Stimulated activated naive CD8-positive, alpha-beta T cell treated with anti-CD3 and anti-CD28 coated beads, Interleukin-15, Interleukin-2, amounts not matched to agents 100 U/mL and 50 U/mL, for 24 hours (primary cell): ENCODE data around the gene RANGAP1.

Experiments used
- ATAC-seq: fragments of 150-1000 bp; cut with Tn5 transposase; one replicate; pipeline ENCODE4 v1.10.0; 2021
- DNase-seq: peaks from one replicate; pipeline ENCODE4 v3.0.0; 2021

RANGAP1 gene

DNA sequence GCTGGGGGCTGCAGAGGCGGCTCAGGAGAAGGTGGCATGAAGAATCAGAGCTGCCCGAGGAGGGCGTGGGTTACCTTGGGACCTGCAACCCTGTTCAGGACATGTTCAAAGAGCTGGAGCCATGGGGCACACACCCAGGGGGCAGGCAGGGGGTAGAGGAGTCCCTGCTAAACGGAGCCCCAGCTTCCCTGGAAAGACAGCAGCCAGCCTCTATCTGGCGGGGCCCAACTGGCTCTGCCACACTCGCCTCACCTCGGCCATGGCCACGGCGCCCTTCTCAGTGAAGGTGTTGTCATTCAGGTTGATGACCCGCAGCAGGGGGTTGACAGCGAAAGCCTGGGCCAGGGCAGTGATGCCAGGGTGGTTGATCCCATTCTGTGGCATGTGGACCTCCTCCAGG, 28.3 kb downstream of the RANGAP1 start:
- DNase-seq, result no peak
- no peak for ATAC-seq

DNA sequence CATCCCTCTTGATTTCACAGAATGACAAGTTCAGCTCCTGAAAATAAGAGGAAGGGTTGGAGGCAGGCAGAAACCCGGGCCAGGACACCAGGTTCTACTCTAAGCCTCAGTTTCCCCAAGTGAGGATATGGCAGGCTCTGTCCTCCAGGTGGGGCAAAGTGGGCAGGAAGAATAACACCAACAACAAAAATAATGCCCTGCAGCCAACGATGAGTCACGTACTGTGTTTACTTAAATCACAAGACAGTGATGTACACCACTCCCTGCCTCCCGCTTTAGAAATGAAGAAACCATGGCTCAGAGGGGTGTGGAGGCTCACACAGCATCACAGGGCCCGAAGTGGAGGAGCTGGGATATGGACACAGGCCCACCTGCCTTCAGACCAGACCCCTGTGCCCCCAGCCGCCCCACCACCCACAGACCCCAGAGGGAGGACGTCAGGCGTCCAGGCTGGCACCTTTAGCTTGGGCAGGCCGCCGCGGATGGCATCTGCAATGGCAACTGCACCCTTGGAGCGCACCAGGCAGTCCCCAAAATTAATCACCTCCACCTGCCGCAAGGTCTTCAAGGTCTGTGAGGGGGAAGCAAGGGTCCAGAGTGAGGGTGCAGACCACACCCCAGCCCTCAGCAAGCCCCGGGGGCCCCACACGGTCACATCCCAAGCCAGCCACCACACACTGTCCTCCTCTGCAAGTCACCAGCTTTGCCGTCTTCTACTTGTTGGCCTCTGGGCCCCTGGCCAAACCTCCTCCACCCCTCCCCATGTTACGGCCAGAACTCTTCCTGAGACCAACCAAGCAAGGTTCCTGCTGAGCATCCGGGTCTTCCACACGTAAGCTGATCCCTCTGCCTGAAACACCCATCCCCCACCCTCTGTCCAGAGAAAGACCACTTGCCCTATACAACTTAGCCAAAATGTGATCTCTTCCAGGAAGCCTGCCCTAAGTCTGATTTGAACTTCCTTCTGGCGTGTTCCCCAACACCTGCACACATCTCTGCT, 29.4 kb downstream of the RANGAP1 start:
- ATAC-seq (no peak), DNase-seq (no peak)

DNA sequence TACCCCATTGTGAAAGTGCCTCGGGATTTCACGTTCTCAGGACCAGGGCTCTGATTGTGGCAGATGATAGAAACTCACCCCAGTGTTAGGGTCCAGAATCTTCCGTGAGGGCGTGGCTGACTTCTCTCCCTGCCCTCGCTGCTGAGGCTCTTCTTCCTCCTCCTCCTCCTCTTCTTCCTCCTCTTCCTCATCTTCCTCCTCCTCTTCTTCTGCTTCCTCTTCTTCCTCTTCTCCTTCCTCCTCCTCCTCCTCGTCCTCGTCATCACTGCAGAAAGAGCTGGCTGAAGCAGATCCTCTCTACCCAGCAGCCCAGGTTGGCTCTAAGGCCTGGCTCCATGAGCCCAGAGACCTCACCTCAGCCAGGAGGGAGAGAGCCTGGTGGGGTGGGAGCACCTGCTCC, 31.8 kb downstream of the RANGAP1 start:
- no peak for ATAC-seq
- no peak for DNase-seq

DNA sequence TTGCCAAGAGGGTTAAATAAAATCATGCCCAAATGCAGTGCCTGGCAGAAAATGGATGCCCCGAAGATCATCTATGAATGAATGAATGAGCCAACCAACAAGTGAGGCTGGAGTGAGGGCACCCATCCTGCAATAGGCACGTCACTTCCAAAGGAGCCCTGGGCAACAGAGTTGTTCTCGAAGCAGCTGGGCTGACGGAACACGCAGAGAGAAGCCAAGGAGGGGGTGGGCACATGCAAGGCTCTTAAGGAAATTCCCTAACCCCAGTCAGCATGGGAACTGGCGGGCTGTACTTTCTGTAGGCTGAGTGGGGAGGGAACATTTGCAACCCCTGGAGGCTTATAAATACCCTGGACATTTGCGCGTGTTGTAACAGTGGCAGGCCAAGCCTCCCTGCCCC, 33.6 kb downstream of the RANGAP1 start:
- no peak for ATAC-seq
- no peak for DNase-seq

DNA sequence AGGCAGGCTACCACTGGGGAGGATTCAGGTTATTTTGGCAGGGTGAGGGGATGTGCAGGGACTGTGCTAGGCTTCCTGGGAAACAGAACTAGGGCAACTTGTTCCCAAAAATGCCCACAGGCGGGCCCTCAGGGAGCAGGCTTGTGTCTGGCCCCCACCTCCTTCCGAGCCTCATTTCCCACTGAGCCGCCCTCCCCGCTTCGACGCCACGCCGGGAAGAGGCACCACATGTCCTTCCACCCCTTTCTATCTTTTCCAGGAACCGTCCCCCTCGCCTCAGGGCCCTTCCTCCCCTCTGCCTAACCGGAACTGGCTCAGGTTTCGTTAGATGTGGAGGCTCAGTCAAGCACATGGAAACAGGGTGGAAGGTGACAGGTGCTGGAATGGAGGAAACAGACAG, 35.9 kb downstream of the RANGAP1 start:
- DNase-seq, result no peak
- ATAC-seq, result no peak

DNA sequence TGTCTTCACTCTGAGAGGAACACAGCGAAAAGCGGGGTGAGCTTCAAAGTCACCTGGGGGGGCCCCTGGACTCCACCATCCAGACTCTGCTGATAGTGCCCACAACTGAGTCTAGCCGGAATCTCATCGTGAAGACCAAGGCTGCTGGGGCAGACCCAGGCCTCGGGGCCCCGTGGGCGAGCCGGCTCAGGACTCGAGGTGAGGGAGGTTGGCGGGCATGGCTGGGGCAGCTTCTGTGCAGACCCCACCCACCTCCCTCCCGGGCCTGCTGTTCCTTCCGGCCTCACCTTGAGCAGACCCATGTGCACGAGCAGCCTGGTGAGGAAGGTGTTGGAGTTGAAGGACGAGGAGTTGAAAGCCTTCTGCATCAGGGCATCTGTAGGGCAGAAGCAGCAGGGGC, 36.5 kb downstream of the RANGAP1 start:
- DNase-seq, result no peak
- ATAC-seq, result no peak

DNA sequence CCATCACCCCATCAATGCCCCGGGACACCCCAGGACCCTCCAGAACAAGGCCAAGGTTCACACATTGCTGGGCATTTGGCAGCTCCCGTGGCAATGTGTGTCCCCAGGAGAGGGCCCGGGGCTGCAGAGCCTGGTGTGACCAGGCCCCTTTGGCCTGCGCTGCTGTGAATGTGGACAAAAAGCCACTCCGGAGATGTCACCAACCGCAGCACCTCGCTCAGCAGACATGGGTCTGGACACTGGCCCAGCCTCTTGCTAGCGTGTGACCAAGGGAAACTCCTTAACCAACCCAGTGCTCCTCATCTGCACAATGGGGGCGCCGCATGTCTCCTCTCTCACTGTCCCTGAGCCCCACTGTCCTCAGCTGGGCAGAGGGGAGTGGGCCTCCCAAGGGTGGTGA, 37.2 kb downstream of the RANGAP1 start:
- no peak for ATAC-seq
- no peak for DNase-seq

DNA sequence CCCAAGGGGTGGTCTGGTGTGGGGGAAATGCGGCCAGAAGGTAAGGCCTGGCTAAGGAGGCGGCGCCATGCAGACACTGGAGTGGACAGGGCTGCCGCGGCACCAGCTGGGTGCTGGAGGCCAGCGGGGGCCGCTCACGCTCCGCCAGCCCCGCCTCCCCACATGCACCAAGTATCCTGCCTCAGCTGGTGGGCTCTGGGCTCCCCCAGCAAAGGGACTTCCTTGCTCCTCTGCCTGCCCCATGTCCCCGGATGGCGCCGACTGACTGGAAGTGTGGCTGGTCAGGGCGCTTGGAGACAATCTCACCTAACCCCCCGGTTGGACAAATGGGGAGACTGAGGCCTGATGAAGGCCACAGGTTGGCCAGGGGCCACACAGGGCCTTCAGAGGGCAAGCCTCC, 37.7 kb downstream of the RANGAP1 start:
- DNase-seq, result no peak
- ATAC-seq, result no peak

DNA sequence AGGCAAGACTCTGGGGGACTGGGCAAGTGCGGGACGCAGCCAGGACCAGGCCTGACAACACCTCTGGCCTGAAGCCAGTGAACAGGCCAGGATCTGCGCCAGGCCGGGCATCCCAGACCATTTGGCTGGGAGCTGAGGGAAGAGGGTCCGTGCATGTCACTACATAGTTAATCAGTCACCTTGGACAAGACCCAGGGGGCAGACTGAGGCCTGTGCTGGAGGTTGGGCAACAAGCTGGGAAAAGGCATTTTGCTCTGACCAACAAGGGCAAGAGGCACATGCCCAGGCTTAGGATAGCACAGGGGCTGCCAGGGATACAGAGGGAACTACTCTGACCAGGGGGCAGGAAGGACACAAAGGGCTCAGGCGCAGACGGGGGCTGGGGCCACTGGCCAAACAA, 38.3 kb downstream of the RANGAP1 start:
- ATAC-seq (no peak), DNase-seq (no peak)

DNA sequence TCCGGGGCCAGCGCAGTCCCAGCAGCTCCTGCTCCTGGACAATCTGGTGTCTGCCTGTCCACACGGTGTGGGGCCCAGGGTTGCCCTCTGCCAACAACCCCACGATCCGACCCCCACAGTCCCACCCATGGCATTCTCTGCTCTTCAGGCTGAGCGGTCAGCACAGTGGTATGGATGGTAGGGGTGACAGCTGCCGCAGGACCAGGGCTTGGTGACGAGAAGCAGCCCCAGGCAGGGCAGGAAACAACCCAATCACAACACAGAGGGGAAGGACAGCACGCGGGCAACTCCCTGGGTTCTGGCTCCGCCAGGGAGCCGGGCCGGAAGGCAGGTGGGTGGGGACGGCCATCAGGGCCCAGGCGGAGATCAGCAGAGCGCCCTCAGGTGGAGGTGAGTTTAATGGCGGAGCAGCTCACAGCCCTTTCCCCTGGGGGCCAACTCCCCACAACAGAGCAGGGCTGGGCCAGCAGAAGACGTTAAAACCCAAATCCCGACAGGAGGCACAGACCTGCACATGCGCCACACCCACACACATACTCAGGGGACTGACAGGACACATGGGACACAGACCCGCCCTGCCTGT, 40.0 kb downstream of the RANGAP1 start:
- ATAC-seq, result no peak
- DNase-seq, result no peak

DNA sequence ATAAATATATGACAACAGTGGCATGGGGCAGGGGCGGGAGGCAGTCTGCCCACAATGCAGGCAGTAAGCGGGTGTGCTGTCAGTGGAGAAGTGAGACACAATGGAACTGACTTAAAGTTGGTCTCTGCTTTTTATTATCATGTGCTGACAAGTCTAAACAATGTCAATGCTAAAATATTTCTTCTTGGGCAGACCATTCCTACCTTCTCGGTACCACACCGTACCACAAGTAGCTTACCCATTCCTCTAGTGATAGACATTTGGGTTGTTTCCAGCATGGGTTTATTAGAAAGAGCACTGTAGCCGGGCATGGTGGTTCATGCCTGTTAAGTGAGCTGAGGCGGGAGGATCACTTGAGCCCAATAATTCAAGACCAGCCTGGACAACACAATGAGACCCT, 42.6 kb downstream of the RANGAP1 start:
- DNase-seq (no peak), ATAC-seq (no peak)

DNA sequence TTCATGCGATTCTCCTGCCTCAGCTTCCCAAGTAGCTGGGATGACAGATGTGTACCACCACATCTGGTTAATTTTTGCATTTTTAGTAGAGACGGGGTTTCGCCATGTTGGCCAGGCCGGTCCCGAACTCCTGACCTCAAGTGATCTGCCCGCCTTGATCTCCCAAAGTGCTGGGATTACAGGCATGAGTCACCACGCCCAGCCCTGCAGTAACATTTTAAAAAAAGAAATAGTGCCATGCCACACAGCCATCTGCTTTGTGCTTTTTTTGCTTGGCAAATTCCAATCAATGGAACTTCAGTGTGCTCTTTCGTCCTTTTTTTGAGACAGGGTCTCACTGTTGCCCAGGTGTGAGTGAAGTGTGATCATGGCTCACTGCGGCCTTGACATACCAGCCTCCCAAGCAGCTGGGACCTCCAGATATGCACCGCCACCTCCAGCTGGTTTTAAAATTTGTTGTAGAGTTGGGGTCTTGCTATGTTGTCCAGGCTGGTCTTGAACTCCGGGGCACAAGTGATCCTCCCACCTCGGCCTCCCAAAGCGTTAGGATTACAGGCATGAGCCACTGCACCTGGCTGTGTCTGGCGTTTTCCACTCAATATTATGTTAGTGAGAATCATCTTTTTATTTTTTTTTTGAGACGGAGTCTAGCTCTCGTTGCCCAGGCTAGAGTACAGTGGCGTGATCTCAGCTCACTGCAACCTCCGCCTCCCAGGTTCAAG, 43.4 kb downstream of the RANGAP1 start:
- DNase-seq (no peak), ATAC-seq (no peak)

DNA sequence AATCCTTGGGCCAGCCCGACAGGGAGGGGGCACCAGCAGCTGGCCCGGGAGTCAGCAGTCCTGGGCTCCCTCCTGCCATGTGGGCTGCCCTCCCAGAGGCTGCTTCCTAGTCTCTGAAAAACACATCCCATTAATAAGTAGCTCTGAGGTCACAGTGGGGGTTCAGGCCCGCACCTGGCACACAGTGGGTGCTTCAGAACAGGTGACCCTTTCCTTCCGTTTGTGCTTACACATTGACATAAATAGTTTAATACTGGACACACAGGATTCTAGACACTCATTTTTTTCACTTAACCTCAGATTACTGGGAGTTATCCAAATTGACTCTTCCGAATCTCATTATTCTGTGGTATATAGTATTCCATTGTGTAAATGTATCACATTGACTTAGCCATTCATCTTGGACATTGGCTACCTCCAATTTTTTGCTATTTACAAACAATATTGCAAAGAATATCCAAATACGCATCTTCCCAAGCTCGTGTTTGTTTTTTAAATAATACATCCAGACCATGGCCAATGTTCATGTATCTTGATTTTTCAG, 44.8 kb downstream of the RANGAP1 start:
- ATAC-seq (no peak), DNase-seq (no peak)

DNA sequence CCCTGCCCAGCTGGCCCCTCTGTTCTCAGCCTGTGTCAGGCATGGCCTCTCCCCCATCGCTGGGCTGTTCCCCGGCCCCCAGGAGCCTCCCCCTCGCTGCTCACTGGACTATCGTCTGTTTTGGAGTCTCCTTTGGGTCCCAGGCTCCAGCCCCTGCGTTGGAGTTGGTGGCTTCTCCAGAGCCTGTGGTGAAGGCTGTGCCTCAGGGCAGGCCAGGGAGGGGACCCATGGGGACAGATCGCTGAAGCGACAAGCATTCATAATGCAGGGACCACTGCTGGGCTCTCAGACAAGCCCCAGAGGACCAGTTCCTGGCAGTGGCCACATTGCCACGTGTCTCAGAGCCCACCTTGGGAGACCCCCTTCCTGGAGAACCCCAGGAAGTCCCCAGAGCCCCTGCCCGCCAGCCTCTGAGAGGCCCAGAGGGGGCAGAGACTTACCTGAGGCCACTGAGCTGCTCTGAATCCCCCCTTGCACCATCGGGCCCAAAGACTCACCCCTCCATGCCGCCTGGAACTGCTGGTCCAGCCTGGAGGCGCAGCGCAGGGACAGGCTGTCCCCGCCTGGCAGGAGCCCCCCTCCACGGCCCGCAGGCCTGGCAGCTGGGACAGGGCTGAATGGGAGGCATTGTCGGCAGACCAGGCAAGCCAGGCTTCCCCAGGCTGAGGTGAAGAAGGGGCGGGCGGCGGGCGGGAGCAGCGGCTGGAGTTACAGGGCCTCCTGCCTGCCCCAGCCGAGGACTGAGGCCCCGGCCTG, 45.4 kb downstream of the RANGAP1 start, which contains the start of gene CHADL:
Gene CHADL, minus strand, starts transcription at position 555 of the 756 bp plus-strand sequence. Its CDS starts 50 bp downstream, at position 505.
- no peak for ATAC-seq
- DNase-seq, result no peak

DNA sequence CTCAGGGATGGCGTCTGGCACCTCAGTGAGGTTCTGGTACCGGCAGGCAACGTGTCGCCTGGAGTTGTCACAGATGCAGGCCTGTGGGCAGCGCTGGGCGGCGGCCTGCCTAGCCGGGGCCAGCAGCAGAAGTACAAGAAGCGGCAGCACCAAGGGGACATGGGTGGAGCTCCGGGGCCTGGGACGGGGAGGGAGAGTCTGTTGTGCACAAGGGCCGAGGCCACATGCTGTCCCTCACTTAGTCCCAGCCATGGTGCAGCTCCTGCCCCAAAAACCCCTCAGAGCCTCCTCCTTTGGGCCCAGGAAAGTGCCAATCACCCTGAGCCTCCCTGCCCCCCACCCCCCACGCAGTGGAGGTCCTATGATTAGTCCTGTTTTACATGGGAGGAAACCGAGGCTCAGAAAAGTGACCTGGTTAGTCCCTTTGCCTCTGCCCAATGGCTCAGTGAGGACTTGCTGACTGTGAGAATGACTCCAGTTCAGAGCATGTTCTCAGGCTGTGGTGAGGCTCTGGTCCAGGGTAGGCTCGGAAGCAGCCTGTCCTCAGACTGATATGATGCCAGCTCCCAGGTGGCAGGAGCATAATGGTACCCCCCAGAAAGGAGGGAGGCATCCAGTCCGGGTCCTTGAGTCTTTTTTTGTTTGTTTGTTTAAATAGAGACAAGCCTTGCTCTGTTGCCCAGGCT, 46.4 kb downstream of the RANGAP1 start:
- no peak for ATAC-seq
- no peak for DNase-seq

DNA sequence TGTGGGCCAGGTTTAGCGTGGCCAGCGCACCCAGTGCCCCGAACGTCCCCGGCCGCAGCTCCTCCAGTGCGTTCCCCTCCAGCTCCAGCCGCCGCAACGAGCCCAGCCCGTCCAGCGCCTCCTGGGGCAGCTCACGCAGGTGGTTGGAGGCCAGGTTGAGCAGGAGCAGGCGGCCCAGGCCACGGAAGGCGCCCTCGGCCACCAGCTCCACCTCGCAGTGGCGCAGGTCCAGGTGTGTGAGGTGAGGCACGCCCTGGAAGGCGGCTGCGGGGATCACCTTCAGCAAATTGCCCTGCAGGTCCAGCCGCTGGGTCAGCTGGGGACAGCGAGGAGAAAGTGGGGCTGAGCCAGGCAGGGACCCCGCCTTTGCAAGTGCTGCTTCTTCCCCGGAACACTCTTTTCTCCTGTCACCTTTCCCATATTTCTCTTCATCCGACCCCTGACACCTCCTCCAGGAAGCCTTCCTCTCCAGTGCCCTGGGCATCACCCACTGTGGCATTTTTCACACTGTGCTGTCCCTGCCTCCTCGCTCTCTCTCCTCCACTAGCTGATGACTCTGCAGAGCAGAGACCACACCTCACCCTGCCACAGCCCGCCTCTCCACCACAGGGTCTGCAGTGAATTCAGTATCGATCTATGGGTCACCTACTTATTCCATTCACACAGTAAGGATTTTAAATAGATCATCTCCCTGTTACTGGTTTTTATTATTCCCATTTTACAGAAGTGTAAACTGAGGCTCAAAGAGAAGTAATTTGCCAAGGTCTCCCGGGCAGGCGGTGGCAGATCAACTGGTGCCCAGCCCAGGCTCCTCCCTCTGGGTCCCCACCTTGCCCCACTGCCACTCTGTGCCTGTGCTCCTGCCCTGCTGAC, 47.2 kb downstream of the RANGAP1 start:
- ATAC-seq (no peak), DNase-seq (no peak)

DNA sequence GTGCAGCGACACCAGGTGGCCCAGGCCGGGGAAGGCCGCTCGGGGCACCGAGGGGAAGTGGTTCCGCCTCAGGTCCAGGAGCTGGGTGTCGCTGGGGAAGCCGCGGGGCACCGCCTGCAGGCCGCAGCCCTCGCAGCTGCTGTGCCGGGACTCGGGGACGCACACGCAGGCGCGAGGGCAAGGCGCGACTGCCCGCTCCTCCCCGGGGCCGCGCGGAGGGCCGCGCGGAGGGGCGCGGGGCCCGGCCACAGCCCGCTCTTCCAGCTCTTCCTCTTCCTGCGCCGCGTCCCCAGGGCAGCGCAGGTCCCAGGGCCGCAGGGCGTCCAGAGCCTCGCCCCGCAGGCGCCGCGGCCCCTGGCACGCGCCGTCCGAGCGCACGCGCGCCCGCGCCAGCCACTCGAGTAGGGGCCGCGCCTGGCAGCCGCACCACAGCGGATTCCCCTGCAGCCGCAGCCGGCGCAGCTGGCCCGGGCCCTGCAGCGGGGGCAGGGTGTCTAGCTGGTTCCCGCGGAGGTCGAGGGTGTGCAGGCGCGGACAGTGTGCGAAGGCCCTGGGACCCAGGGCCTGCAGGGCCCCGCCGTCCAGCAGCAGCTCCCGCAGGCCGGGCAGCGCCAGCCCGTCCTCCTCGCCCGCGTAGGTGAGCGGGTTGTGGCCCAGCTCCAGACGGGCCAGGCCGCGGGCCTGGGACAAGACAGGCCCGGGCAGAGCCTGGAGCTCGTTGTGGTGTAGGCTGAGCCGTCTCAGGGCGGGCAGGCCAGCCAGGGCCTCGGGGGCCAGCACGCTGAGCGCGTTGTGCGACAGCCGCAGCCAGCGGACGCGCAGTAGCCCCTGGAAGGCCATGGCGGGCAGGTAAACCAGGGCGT, 48.0 kb downstream of the RANGAP1 start:
- peak; percentile 83 for DNase-seq
- ATAC-seq, result peak; percentile 79

DNA sequence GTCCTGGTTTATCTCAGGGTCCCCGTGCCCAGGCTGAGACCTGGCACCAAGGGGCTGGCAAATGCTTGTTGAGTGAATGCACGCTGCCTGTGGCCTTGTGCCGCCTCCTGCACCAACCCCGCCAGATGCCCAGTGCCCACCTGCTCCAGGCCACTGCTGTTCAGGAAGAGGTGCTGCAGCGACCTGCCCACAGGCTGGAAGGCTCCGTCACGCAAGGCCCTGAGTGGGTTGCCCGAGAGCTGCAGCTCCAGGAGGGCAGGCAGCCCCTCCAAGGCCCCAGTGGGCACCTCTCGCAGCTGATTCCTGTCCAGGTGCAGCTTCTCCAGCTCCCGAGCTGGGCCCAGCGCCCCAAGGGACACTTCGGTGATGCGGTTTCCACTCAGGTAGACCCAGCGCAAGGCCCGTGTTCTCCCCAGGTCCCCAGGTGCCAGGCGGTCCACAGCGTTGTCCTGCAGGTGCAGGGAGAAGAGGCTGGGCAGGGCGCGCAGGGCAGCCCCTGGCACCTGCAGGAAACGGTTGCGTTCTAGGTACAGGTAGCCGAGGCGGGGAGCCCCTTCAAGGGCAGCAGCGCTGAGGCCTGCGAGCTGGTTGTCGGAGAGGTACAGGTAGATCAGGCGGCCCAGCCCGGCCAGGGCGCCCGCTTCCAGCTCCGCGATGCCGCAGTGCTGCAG, 48.8 kb downstream of the RANGAP1 start:
- ATAC-seq (no peak), DNase-seq (no peak)
